Muscle layer of colon (tissue), 2 donors: ENCODE data around the gene FBLN1.
A peak's percentile ranks its signal among the peaks of the same experiment; 100 is the strongest.
"Not testable (repeated sequence)": the region's sequence is repeated elsewhere in the genome, so short reads cannot be mapped to it uniquely, and the experiment has no call there.

Experiments used
- H3K27ac ChIP-seq: one replicate; pipeline ENCODE4 v1.7.0; 2013; ENCODE audit warnings: low read depth, mild to moderate bottlenecking, low read length, moderate library complexity
- H3K27me3 ChIP-seq, 2 donors: one replicate each; pipeline ENCODE4 v1.7.0; 2013; ENCODE audit warnings: low read length in 2 of 2, mild to moderate bottlenecking in 2 of 2; ENCODE audit not compliant: insufficient read depth in 2 of 2, control insufficient read depth in 1 of 2
- H3K36me3 ChIP-seq: one replicate; pipeline ENCODE4 v1.7.0; 2013; ENCODE audit warnings: mild to moderate bottlenecking, low read length; ENCODE audit not compliant: insufficient read depth
- H3K4me1 ChIP-seq: one replicate; pipeline ENCODE4 v1.7.0; 2013; ENCODE audit warnings: mild to moderate bottlenecking, low read length; ENCODE audit not compliant: insufficient read depth
- H3K4me3 ChIP-seq, 2 donors: one replicate each; pipeline ENCODE4 v1.7.0; 2013; ENCODE audit warnings: low read length in 2 of 2, low read depth in 1 of 2, mild to moderate bottlenecking in 1 of 2, moderate library complexity in 1 of 2
- H3K9ac ChIP-seq: one replicate; pipeline ENCODE4 v1.7.0; 2013; ENCODE audit warnings: low read length
- H3K9me3 ChIP-seq: one replicate; pipeline ENCODE4 v1.7.0; 2013; ENCODE audit warnings: mild to moderate bottlenecking, low read length
- donor health status: abdominal sarcoma.
- donor health status: Adenocarcinoma of cecum.

Gene FBLN1

GRCh38 chr22:45502215-45503049 is at the start of gene FBLN1:
TSS of gene FBLN1 (plus strand) at chr22:45502883. CDS start at chr22:45502986, 103 bp downstream.
- H3K27me3 ChIP-seq = peaks cover 0 to 28% of the 10 kb centered on the region in 2 donors
- peak within 1 kb of the TSS; percentile 33 for H3K9ac ChIP-seq
- peaks cover 30% of the 10 kb centered on the region for H3K4me1 ChIP-seq
- H3K36me3 ChIP-seq = no peaks in the 10 kb centered on the region
- peak within 1 kb of the TSS; percentile 22 to 58 for H3K4me3 ChIP-seq
- H3K27ac ChIP-seq = peak within 1 kb of the TSS; percentile 30
- no peaks in the 10 kb centered on the region for H3K9me3 ChIP-seq

DNA sequence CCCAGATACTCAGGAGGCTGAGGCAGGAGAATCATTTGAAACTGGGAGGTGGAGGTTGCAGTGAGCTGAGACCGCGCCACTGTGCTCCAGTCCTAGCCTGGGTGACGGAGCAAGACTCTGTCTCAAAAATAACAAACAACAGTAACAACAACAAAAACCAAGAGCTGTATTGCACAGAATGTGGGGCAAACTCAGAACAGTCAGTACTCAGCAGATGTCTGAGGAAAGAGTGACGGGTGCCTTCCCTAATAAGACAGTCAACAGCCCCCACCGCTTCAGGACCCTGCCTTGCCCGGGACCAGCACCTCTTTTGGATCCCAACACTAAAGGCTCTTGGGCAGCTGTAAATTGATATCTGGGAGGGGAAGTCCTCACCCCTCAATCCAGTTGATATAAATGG is 48.9 kb upstream of the FBLN1 start:
- H3K27me3 ChIP-seq = no peaks in the 10 kb centered on the region
- H3K9ac ChIP-seq = no peak overlapping the region
- H3K4me3 ChIP-seq = no peak overlapping the region
- H3K4me1 ChIP-seq = peaks cover 24% of the 10 kb centered on the region
- H3K36me3 ChIP-seq = no peaks in the 10 kb centered on the region
- H3K9me3 ChIP-seq = no peaks in the 10 kb centered on the region
- no peak overlapping the region for H3K27ac ChIP-seq

- H3K9me3 ChIP-seq = no peaks in the 10 kb centered on the region
- no peaks in the 10 kb centered on the region for H3K27me3 ChIP-seq
- H3K9ac ChIP-seq = no peak overlapping the region
- H3K27ac ChIP-seq = no peak overlapping the region
- no peak overlapping the region for H3K4me3 ChIP-seq
- H3K4me1 ChIP-seq = peaks cover 24% of the 10 kb centered on the region
- no peaks in the 10 kb centered on the region for H3K36me3 ChIP-seq
These were observed 48.4 kb upstream of the FBLN1 start for GRCh38 chr22:45454275-45454674.

- H3K4me1 ChIP-seq = peaks cover 24% of the 10 kb centered on the region
- no peak overlapping the region for H3K9ac ChIP-seq
- no peak overlapping the region for H3K27ac ChIP-seq
These were observed 47.5 kb upstream of the FBLN1 start for GRCh38 chr22:45455212-45455611.

DNA sequence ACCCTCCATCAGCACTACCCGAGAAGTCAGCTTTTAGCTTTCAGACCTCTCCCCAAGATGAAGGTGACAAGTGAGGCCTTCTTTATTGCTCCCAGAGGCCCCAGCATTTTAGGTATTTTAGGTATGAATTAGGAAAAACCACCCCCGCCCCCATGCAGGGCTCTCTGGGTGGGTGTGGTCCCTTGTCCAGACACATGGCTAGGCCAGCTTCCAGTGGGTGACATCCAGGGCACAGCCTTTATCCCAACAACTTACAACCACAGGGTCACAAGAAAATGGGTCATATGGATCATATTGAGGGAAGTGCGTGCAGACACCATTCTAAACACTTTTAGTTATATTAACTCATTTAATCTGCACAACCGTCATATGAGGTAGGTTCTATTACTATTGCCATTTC is 47.1 kb upstream of the FBLN1 start:
- Histone ChIP-seq H3K9me3 (no peaks in the 10 kb centered on the region), H3K27ac (no peak overlapping the region), H3K4me1 (peaks cover 23% of the 10 kb centered on the region), H3K4me3 (no peak overlapping the region), H3K9ac (no peak overlapping the region), H3K27me3 (no peaks in the 10 kb centered on the region), H3K36me3 (no peaks in the 10 kb centered on the region)

More at GRCh38 chr22:45455212-45455611, 47.5 kb upstream of the FBLN1 start:
- Histone ChIP-seq H3K4me3 (no peak overlapping the region), H3K9me3 (no peaks in the 10 kb centered on the region), H3K36me3 (no peaks in the 10 kb centered on the region), H3K27me3 (no peaks in the 10 kb centered on the region)

- H3K9ac ChIP-seq = no peak overlapping the region
- H3K4me3 ChIP-seq = no peak overlapping the region
- H3K36me3 ChIP-seq = no peaks in the 10 kb centered on the region
- H3K27ac ChIP-seq = no peak overlapping the region
- no peaks in the 10 kb centered on the region for H3K9me3 ChIP-seq
- peaks cover 18% of the 10 kb centered on the region for H3K4me1 ChIP-seq
- H3K27me3 ChIP-seq = no peaks in the 10 kb centered on the region
These were observed 45.9 kb upstream of the FBLN1 start for GRCh38 chr22:45456811-45457210.

DNA sequence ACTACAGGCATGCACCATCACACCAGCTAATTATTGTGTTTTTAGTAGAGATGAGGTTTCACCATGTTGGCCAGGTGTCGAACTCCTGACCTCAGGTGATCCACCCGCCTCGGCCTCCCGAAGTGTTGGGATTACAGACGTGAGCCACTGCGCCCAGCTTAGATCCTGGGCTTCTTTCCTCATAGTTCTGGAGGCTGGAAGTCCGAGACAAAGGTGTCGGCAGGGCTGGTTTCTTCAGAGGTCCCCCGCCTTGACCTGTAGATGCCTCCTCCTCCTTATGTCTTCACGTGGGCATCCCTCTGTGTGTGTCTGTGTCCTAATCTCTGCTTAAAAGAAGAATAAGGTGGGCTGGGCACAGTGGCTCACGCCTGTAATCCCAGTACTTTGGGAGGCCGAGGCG is 44.2 kb upstream of the FBLN1 start:
- H3K27ac ChIP-seq = no peak overlapping the region
- H3K4me1 ChIP-seq = peaks cover 9% of the 10 kb centered on the region
- H3K9ac ChIP-seq = no peak overlapping the region
- H3K27me3 ChIP-seq = no peaks in the 10 kb centered on the region
- H3K36me3 ChIP-seq = no peaks in the 10 kb centered on the region
- no peak overlapping the region for H3K4me3 ChIP-seq
- no peaks in the 10 kb centered on the region for H3K9me3 ChIP-seq

DNA sequence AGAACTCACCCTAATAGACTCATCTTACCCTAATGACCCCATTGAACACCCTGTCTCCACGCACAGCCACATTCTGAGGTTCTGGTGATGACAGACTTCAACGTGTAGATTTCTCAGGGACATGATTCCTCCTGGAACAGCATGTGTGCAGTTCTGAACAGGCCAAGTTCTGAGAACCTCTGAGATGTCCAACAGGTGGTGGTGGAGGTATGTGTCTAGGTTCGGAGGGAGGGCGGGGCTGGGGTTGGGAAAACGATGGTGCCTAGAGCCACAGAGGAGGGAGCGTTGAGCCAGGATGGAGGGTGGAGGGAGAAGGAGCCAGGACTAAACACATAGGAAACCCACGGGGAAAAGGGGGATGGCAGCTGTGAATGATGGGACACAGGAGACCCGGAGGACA is 43.4 kb upstream of the FBLN1 start:
- Histone ChIP-seq H3K4me1 (peaks cover 9% of the 10 kb centered on the region), H3K27ac (no peak overlapping the region)

DNA sequence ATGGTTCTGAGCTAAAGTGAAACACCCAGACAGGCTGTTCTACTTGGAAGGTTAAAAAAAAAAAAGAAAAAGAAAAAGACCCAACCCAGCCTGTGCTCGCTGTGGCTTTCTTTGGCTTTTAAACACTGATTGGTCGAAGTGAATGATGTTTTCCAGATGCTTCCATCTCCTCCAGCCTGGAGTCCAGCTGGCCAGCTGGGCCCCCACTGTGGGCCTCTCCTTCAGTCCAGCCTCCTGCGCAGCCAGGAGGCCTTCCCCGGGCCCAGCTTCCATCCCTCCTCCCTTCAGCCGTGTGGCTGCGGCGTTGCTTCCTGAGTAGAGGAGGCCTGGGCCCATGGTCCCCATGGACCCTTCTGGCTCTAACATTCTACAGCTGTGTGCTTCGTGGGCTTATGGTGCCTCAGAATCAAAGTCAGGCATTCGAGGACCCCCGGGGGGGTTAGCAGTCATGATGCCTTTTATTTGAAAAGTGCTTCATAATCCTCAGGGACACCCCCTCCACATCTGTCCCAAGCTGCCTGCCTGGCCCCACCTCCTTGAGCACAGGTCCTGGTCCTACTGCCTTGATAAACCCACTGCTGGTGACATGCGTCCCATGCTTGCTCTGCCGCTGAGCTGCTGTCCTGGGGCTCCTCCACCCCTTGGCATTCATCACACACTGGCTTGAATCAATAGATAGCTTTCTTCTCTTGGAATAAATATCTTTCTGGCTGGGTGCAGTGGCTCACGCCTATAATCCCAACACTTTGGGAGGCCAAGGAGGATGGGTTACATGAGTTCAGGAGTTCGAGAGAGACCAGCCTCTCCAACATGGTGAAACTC is 42.2 kb upstream of the FBLN1 start:
- Histone ChIP-seq H3K27me3 (no peaks in the 10 kb centered on the region), H3K9ac (no peak overlapping the region), H3K4me1 (peaks cover 9% of the 10 kb centered on the region), H3K9me3 (no peaks in the 10 kb centered on the region), H3K27ac (peak overlapping the region; percentile 24), H3K4me3 (no peak overlapping the region), H3K36me3 (no peaks in the 10 kb centered on the region)

More for the DNA sequence above, 43.4 kb upstream of the FBLN1 start:
- H3K9me3 ChIP-seq = no peaks in the 10 kb centered on the region
- no peak overlapping the region for H3K4me3 ChIP-seq
- H3K27me3 ChIP-seq = no peaks in the 10 kb centered on the region
- no peaks in the 10 kb centered on the region for H3K36me3 ChIP-seq
- no peak overlapping the region for H3K9ac ChIP-seq

- Histone ChIP-seq H3K4me3 (no peak overlapping the region), H3K27me3 (no peaks in the 10 kb centered on the region), H3K9me3 (no peaks in the 10 kb centered on the region), H3K4me1 (peaks cover 9% of the 10 kb centered on the region), H3K36me3 (no peaks in the 10 kb centered on the region), H3K27ac (no peak overlapping the region), H3K9ac (no peak overlapping the region)
These were observed 40.5 kb upstream of the FBLN1 start for GRCh38 chr22:45462034-45462655.

GRCh38 chr22:45463691-45464090 is 39.0 kb upstream of the FBLN1 start:
- H3K4me3 ChIP-seq, H3K36me3 ChIP-seq, H3K4me1 ChIP-seq, H3K9ac ChIP-seq, H3K27ac ChIP-seq, H3K27me3 ChIP-seq, H3K9me3 ChIP-seq: not testable (repeated sequence)
